SK-N-SH (cell line): ENCODE measurements around the gene GIGYF1. TPM values are rescaled to one million over a fixed set of nuclear protein-coding genes. Genes with fewer than 3 reads are reported as not detected.

Experiments used
- CTCF ChIA-PET: fragments of 300-600, 350-600 bp; formaldehyde crosslinking; extraction: SDS; loops from one replicate; lab custom pipeline; 2021; lab: Yijun Ruan, JAX
- POLR2A ChIA-PET: fragments of 350-600 bp; sonication (Branson Sonifier 250); formaldehyde crosslinking; extraction: SDS; loops from one replicate; lab custom pipeline; 2020; ENCODE audit warnings: antibody characterized with exemption, inconsistent platforms; lab: Yijun Ruan, JAX
- DNase-seq: peaks from one replicate; pipeline ENCODE4 v3.0.0; 2012
- H2AFZ ChIP-seq: fragments of 200-600 bp; sonication (generic); 2 replicates; pipeline ENCODE4 v1.8.1; 2016; ENCODE audit warnings: antibody characterized with exemption, mild to moderate bottlenecking, low read depth
- H3F3A ChIP-seq: fragments of 200-600 bp; sonication (generic); replicated peaks from 2 replicates; pipeline ENCODE3; 2016; ENCODE audit warnings: antibody characterized with exemption, mild to moderate bottlenecking; ENCODE audit not compliant: insufficient read depth
- H3K27ac ChIP-seq, 2 experiments: fragments of 200-500 bp in 1 of 2; fragments of 200-600 bp in 1 of 2; sonication (Bioruptor generic) in 1 of 2; sonication (generic), shearing (Covaris generic) in 1 of 2; 2 replicates each; pipeline versions ENCODE4 v1.5.1 to v1.6.1; 2014 to 2016; ENCODE audit warnings: low read depth in 2 of 2, inconsistent platforms in 1 of 2, low read length in 1 of 2, mild to moderate bottlenecking in 1 of 2, mixed read lengths in 1 of 2
- H3K27me3 ChIP-seq: fragments of 200-600 bp; sonication (generic), shearing (Covaris generic); 2 replicates; pipeline ENCODE4 v1.6.1; 2016; ENCODE audit warnings: mixed run types; ENCODE audit not compliant: insufficient read depth
- H3K36me3 ChIP-seq, 2 experiments: fragments of 200-500 bp in 1 of 2; fragments of 200-600 bp in 1 of 2; sonication (Bioruptor generic) in 1 of 2; sonication (generic) in 1 of 2; replicated peaks in 1 of 2; 2 replicates each; pipeline versions ENCODE3 to v1.5.1; 2014 to 2016; ENCODE audit warnings: low read length in 1 of 2, mild to moderate bottlenecking in 1 of 2; ENCODE audit not compliant: insufficient read depth in 2 of 2, control insufficient read depth in 1 of 2
- H3K4me1 ChIP-seq, 2 experiments: fragments of 200-500 bp in 1 of 2; fragments of 200-600 bp in 1 of 2; sonication (Bioruptor generic) in 1 of 2; sonication (generic), shearing (Covaris generic) in 1 of 2; 2 replicates each; pipeline versions ENCODE4 v1.5.1 to v1.6.1; 2014 to 2016; ENCODE audit warnings: low read depth in 1 of 2, low read length in 1 of 2, mixed run types in 1 of 2; ENCODE audit not compliant: insufficient read depth in 2 of 2, control insufficient read depth in 1 of 2
- H3K4me2 ChIP-seq: fragments of 200-600 bp; sonication (generic), shearing (Covaris generic); 2 replicates; pipeline ENCODE4 v1.6.1; 2017; ENCODE audit warnings: mixed run types
- H3K4me3 ChIP-seq, 2 experiments: fragments of 200-500 bp in 1 of 2; fragments of 200-600 bp in 1 of 2; sonication (Bioruptor generic) in 1 of 2; sonication (generic), shearing (Covaris generic) in 1 of 2; 2 replicates each; pipeline versions ENCODE4 v1.5.1 to v1.8.1; 2014 to 2016; ENCODE audit warnings: low read depth in 2 of 2, inconsistent platforms in 1 of 2, low read length in 1 of 2, mild to moderate bottlenecking in 1 of 2, mixed read lengths in 1 of 2, moderate library complexity in 1 of 2
- H3K79me2 ChIP-seq: fragments of 200-600 bp; sonication (generic); 2 replicates; pipeline ENCODE4 v1.8.1; 2017; ENCODE audit warnings: mild to moderate bottlenecking; ENCODE audit not compliant: insufficient read depth
- H3K9ac ChIP-seq: fragments of 200-600 bp; sonication (generic); 2 replicates; pipeline ENCODE4 v1.6.1; 2017; ENCODE audit warnings: mixed run types
- H3K9me2 ChIP-seq: fragments of 200-600 bp; sonication (generic); 2 replicates; pipeline ENCODE4 v1.6.1; 2017; ENCODE audit warnings: mixed run types
- H3K9me3 ChIP-seq: fragments of 200-600 bp; sonication (generic); 2 replicates; pipeline ENCODE4 v1.6.1; 2017; ENCODE audit warnings: mixed run types, mild to moderate bottlenecking, moderate library complexity
- H4K20me1 ChIP-seq: fragments of 200-600 bp; sonication (generic); 2 replicates; pipeline ENCODE4 v1.6.1; 2017; ENCODE audit warnings: mild to moderate bottlenecking, mixed run types; ENCODE audit not compliant: insufficient read depth
- ELF1 ChIP-seq: IDR thresholded peaks from 2 replicates; pipeline ENCODE4 v1.4.0; 2012
- EP300 ChIP-seq, 2 experiments: IDR thresholded peaks; 2 replicates each; pipeline versions ENCODE4 v1.4.0 to v1.6.1; 2012; ENCODE audit warnings: borderline replicate concordance in 1 of 2, low read depth in 1 of 2, low read length in 1 of 2
- EZH2phosphoT487 ChIP-seq: fragments of 200-600 bp; sonication (generic); IDR thresholded peaks from 2 replicates; pipeline ENCODE4 v1.6.1; 2017; ENCODE audit warnings: low read depth, mixed run types, mild to moderate bottlenecking, antibody characterized with exemption, moderate library complexity, borderline replicate concordance
- FOSL2 ChIP-seq: IDR thresholded peaks from 2 replicates; pipeline ENCODE4 v1.4.0; 2012; ENCODE audit warnings: low read depth, mild to moderate bottlenecking, moderate library complexity, borderline replicate concordance
- FOXJ3 ChIP-seq: sonication (generic); formaldehyde crosslinking; IDR thresholded peaks from 2 replicates; pipeline ENCODE4 v1.5.1; 2020; ENCODE audit warnings: mild to moderate bottlenecking, missing genetic modification reagents
- GATA2 ChIP-seq: sonication (generic); formaldehyde crosslinking; IDR thresholded peaks from 2 replicates; pipeline ENCODE4 v1.5.0; 2020; ENCODE audit warnings: mild to moderate bottlenecking, missing genetic modification reagents
- JUND ChIP-seq: IDR thresholded peaks from 2 replicates; pipeline ENCODE4 v1.4.0; 2012
- NRF1 ChIP-seq: IDR thresholded peaks from 2 replicates; pipeline ENCODE4 v1.6.1; 2012; ENCODE audit warnings: low read depth, mild to moderate bottlenecking, low read length
- RCOR1 ChIP-seq: fragments of 150-350 bp; IDR thresholded peaks from 2 replicates; pipeline ENCODE4 v1.6.1; 2017; ENCODE audit warnings: antibody characterized with exemption, low read length
- RFX5 ChIP-seq: IDR thresholded peaks from 2 replicates; pipeline ENCODE4 v1.6.1; 2012; ENCODE audit warnings: mild to moderate bottlenecking, improper control_type of control experiment, low read length
- SIN3A ChIP-seq: IDR thresholded peaks from 2 replicates; pipeline ENCODE4 v1.6.1; 2012; ENCODE audit warnings: low read depth, mild to moderate bottlenecking, low read length, moderate library complexity, borderline replicate concordance
- TCF12 ChIP-seq: IDR thresholded peaks from 2 replicates; pipeline ENCODE4 v1.4.0; 2012
- YY1 ChIP-seq: IDR thresholded peaks from 2 replicates; pipeline ENCODE4 v1.4.0; 2012; ENCODE audit warnings: low read depth, mild to moderate bottlenecking
- WGBS: methylation state at CpG from one replicate; pipeline ENCODE4 v1.1.6; 2017; ENCODE audit warnings: low lambda C conversion rate; 5-methylcytosine and 5-hydroxymethylcytosine counted together
- polyA plus RNA-seq, 3 experiments: library from polyadenylated mRNA; depleted of rRNA; stranded (reverse); fragments of >200 nt; gene quantifications; 2 replicates each; pipeline ENCODE4 v1.2.3, GENCODE V29; 2012
- TF ChIP-seq, protein P1 (sequence below): IDR thresholded peaks from 2 replicates; pipeline ENCODE4 v1.4.0; 2012; ENCODE audit warnings: low read depth, borderline replicate concordance
- TF ChIP-seq, protein P2 (sequence below): IDR thresholded peaks from 2 replicates; pipeline ENCODE4; 2012
- TF ChIP-seq, protein P3 (sequence below): fragments of 150-350 bp; IDR thresholded peaks from 2 replicates; pipeline ENCODE4 v1.6.1; 2017; ENCODE audit warnings: antibody characterized with exemption, low read length, low read depth, borderline replicate concordance
- TF ChIP-seq, protein P4 (sequence below): IDR thresholded peaks from 2 replicates; pipeline ENCODE4 v1.4.0; 2012; ENCODE audit warnings: low read depth

Gene GIGYF1
- polyA plus RNA-seq, 1 of the 3 experiments (the other 2 are of a cell fraction): 19.4 TPM

DNA sequence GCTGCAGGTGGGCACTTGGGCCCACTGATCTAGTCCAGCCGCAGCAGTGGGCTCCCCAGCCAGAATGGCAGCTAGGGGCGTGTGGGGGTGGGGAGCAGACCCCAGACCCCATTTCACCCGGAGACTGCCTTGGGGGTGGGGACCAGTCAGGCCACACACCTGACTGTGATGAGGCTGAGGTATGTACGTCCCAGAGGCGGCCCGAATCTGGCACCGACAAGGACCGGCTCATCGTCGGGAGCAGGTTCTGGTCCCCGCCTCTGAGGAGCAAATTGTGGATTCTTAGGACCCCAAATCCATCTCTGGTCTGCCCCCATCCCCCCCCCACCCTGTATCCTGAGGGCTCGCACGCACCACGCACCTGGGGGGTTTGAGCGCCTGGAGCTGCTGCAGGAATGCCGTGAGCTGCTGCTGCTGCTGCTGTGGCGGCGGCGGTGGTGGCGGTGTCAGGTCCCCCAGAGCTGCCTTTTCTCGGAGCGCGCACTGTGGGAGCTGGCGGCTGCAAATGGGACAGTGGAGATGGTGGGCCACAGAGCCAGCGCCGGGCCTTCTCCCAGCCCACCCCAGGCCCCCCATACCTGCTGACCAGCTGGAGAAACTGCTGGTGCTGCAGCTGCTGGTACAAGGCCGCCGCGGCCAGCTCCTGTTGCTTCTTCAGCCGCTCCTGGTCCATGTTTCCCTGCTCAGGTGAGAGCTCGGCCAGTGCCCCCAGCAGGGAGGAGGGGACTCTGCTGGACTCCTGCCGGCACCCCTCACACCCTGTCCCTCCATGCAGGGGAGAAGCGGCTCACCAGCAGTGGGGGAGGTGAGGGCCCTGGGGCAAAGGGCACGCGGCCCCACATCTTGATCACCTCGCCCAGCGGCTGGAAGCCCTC is 10.2 kb downstream of the GIGYF1 start (continued):
- no peak for TF ChIP-seq TCF12

DNA sequence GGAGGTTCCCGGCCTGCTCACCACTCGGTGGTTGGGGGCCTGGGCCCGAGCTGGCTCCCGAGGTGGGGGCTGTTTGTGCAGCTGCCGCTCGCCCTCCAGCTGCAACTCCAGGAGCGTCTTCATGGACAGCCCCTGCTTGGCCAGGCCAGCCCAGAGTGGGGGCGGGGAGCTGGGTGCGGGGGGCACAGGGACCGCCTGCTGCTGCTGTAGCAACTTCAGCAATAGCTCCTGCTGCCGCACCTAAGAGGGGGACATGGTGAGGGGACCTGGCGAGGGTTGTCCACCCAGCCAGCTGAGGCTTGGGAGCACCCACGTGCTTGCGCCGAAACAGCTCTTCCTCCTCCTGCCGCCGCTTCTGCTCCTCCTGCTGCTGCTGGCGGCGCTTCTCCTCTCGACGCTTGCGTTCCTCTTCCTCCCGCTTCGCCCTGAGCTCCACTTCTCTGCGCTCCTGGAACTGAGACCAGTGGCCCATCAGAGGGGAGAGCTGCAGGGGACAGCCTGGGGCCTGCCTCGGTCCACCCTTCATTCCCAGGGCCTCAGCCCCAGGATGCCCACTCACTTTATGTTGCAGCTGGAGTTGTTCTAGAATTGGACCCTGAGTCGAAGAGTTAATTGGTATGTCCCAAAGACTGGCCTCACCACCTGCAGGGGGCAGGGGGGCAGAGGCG is 10.9 kb downstream of the GIGYF1 start:
- no peak overlapping the region for H3K9ac ChIP-seq
- H3K9me2 ChIP-seq: no peaks in the 10 kb centered on the region
- 93% methylated on average over 18 of the region's 28 CpGs for WGBS
- peaks cover 5% of the 10 kb centered on the region for H3K79me2 ChIP-seq
- no peak overlapping the region for H3K4me2 ChIP-seq
- no peak for TF ChIP-seq EP300 (IDR thresholded peaks at IDR 0.05; ENCODE audit: borderline replicate concordance in 1 of 2, low read depth in 1 of 2, low read length in 1 of 2)
- TF ChIP-seq SIN3A: no peak
- no peak for TF ChIP-seq RFX5
- TF ChIP-seq, protein P1, sequence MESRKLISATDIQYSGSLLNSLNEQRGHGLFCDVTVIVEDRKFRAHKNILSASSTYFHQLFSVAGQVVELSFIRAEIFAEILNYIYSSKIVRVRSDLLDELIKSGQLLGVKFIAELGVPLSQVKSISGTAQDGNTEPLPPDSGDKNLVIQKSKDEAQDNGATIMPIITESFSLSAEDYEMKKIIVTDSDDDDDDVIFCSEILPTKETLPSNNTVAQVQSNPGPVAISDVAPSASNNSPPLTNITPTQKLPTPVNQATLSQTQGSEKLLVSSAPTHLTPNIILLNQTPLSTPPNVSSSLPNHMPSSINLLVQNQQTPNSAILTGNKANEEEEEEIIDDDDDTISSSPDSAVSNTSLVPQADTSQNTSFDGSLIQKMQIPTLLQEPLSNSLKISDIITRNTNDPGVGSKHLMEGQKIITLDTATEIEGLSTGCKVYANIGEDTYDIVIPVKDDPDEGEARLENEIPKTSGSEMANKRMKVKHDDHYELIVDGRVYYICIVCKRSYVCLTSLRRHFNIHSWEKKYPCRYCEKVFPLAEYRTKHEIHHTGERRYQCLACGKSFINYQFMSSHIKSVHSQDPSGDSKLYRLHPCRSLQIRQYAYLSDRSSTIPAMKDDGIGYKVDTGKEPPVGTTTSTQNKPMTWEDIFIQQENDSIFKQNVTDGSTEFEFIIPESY: no peak
- TF ChIP-seq, protein P2, sequence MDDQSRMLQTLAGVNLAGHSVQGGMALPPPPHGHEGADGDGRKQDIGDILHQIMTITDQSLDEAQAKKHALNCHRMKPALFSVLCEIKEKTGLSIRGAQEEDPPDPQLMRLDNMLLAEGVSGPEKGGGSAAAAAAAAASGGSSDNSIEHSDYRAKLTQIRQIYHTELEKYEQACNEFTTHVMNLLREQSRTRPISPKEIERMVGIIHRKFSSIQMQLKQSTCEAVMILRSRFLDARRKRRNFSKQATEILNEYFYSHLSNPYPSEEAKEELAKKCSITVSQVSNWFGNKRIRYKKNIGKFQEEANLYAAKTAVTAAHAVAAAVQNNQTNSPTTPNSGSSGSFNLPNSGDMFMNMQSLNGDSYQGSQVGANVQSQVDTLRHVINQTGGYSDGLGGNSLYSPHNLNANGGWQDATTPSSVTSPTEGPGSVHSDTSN: no peak
- no peak for TF ChIP-seq JUND
- TF ChIP-seq, protein P3, sequence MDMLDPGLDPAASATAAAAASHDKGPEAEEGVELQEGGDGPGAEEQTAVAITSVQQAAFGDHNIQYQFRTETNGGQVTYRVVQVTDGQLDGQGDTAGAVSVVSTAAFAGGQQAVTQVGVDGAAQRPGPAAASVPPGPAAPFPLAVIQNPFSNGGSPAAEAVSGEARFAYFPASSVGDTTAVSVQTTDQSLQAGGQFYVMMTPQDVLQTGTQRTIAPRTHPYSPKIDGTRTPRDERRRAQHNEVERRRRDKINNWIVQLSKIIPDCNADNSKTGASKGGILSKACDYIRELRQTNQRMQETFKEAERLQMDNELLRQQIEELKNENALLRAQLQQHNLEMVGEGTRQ: no peak
- no peak for TF ChIP-seq GATA2 (CRISPR knock-in tag)
- no peak for TF ChIP-seq RCOR1
- TF ChIP-seq ELF1: no peak
- no peak for TF ChIP-seq TCF12
- TF ChIP-seq FOXJ3 (CRISPR knock-in tag): no peak
- no peak for TF ChIP-seq YY1
- TF ChIP-seq, protein P4, sequence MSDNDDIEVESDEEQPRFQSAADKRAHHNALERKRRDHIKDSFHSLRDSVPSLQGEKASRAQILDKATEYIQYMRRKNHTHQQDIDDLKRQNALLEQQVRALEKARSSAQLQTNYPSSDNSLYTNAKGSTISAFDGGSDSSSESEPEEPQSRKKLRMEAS: no peak
- no peak for TF ChIP-seq EZH2phosphoT487
- no peak for TF ChIP-seq FOSL2
- no peak for TF ChIP-seq NRF1
- TF ChIP-seq, all 33 proteins: peak for 0
- Histone ChIP-seq H4K20me1 (peaks cover 35% of the 10 kb centered on the region), H3K4me1 (peaks cover 0 to 20% of the 10 kb centered on the region in 2 experiments; a peak in 1 of 4 replicates), H3K27ac (no peak overlapping the region), H3K27me3 (no peaks in the 10 kb centered on the region), H2AFZ (no peak overlapping the region), H3K9me3 (no peaks in the 10 kb centered on the region), H3F3A (peaks cover 42% of the 10 kb centered on the region), H3K4me3 (no peak overlapping the region), H3K36me3 (peaks cover 31 to 99% of the 10 kb centered on the region in 2 experiments)
- CTCF ChIA-PET: interaction anchor here (0.9 to 10.5 kb wide), 8 partner anchors 10 to 169 kb away, joined by 3 to 227 read pairs (median 6); partner anchors contain the start of genes GIGYF1, MOSPD3, POP7 and SLC12A9
- DNase-seq: peak; percentile 60
- POLR2A ChIA-PET: interaction anchor here (0.7 to 1.9 kb wide), 7 partner anchors 9 to 105 kb away, joined by 3 to 9 read pairs (median 4); partner anchors contain the start of genes MOSPD3 and PCOLCE
